Panc1 (cell line): Measurements from ENCODE around the gene FAM110A.

Experiments
- POLR2AphosphoS5 ChIP-seq: IDR thresholded peaks from 2 replicates; pipeline ENCODE4 v1.6.1; 2012; ENCODE audit warnings: mild to moderate bottlenecking, low read depth, low read length, moderate library complexity
- SIN3A ChIP-seq: IDR thresholded peaks from 2 replicates; pipeline ENCODE4 v1.6.1; 2012; ENCODE audit warnings: low read depth, mild to moderate bottlenecking, low read length, moderate library complexity, borderline replicate concordance; ENCODE audit not compliant: insufficient read depth
- TF ChIP-seq, protein P1 (sequence below): fragments of 450-650 bp; IDR thresholded peaks from 2 replicates; pipeline ENCODE4 v1.5.1; 2017; ENCODE audit warnings: mild to moderate bottlenecking

DNA sequence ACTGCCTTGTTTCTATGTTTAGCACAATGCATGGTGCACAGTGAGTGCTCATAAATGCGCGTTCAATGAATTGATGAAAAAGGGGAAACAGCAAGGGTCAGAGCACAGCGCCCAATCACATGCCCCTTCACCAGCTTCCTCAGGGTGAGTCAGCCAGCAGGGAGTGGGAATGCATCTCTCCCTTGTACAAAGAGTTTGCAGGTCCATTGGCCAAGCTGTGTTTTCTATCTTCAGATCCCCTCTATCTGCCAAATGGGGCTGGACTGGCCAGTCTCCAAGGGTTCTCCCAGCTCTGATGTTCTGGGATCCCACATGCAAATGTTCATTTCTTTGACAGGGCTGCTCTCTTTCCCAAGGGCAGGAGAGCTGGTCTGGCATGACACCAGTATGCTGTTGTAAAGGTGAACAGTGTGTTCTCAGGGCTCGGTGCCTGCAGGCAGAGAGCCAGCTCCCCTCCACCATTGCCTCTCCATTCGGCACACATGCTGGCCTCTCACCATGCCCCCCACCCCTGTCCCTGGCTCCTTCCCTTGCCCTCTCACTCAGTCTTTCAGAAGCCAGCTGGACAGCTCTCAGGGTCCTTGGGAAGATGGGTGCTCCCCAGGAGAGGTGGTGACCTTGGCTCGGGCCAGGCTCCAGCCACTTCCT is 57.7 kb downstream of the FAM110A start:
- TF ChIP-seq POLR2AphosphoS5 (no peak), SIN3A (no peak)
- TF ChIP-seq, protein P1, sequence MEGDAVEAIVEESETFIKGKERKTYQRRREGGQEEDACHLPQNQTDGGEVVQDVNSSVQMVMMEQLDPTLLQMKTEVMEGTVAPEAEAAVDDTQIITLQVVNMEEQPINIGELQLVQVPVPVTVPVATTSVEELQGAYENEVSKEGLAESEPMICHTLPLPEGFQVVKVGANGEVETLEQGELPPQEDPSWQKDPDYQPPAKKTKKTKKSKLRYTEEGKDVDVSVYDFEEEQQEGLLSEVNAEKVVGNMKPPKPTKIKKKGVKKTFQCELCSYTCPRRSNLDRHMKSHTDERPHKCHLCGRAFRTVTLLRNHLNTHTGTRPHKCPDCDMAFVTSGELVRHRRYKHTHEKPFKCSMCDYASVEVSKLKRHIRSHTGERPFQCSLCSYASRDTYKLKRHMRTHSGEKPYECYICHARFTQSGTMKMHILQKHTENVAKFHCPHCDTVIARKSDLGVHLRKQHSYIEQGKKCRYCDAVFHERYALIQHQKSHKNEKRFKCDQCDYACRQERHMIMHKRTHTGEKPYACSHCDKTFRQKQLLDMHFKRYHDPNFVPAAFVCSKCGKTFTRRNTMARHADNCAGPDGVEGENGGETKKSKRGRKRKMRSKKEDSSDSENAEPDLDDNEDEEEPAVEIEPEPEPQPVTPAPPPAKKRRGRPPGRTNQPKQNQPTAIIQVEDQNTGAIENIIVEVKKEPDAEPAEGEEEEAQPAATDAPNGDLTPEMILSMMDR = no peak
